Mammary epithelial cell (primary cell): ENCODE measurements around the gene TMEM86B.

Source experiments
- EZH2 ChIP-seq: IDR thresholded peaks from 2 replicates; pipeline ENCODE4 v1.6.1; 2012; ENCODE audit warnings: low read length, inconsistent platforms, borderline replicate concordance
- TF ChIP-seq, protein P1 (sequence below), 2 donors: IDR thresholded peaks in 1 of 2; conservative IDR thresholded peaks in 1 of 2; 2 replicates each; pipeline ENCODE4 v1.5.1; 2011 to 2012; ENCODE audit warnings: inconsistent platforms in 2 of 2, low read length in 2 of 2, mild to moderate bottlenecking in 2 of 2, control low read depth in 1 of 2, low read depth in 1 of 2; ENCODE audit not compliant: insufficient read depth in 1 of 2; ENCODE audit errors: extremely low read depth in 1 of 2

GRCh38 chr19:55230780-55231179 lies 2.2 kb upstream of the TMEM86B start:
- TF ChIP-seq, protein P1, sequence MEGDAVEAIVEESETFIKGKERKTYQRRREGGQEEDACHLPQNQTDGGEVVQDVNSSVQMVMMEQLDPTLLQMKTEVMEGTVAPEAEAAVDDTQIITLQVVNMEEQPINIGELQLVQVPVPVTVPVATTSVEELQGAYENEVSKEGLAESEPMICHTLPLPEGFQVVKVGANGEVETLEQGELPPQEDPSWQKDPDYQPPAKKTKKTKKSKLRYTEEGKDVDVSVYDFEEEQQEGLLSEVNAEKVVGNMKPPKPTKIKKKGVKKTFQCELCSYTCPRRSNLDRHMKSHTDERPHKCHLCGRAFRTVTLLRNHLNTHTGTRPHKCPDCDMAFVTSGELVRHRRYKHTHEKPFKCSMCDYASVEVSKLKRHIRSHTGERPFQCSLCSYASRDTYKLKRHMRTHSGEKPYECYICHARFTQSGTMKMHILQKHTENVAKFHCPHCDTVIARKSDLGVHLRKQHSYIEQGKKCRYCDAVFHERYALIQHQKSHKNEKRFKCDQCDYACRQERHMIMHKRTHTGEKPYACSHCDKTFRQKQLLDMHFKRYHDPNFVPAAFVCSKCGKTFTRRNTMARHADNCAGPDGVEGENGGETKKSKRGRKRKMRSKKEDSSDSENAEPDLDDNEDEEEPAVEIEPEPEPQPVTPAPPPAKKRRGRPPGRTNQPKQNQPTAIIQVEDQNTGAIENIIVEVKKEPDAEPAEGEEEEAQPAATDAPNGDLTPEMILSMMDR (conservative IDR thresholded peaks at IDR 0.05 in 1 of 2, IDR thresholded peaks at IDR 0.05 in 1 of 2; ENCODE audit: extremely low read depth in 1 of 2, insufficient read depth in 1 of 2, low read depth in 1 of 2, low read length in 2 of 2): no peak
- no peak for TF ChIP-seq EZH2
